Fibroblast of the aortic adventitia (primary cell): ENCODE results near the gene SOX18. TPM values are rescaled to one million over a fixed set of nuclear protein-coding genes. Genes with fewer than 3 reads are reported as not detected.
A peak's percentile ranks its signal among the peaks of the same experiment; 100 is the strongest.

Experiments
- DNase-seq: peaks from one replicate; pipeline ENCODE4 v3.0.0-alpha.2; 2010; ENCODE audit warnings: low read depth
- H3K4me3 ChIP-seq: 2 replicates; pipeline ENCODE4 v1.5.1; 2011; ENCODE audit warnings: low read depth, mild to moderate bottlenecking, control low read depth, low read length, moderate library complexity
- total RNA-seq: library from RNA; depleted of rRNA; stranded (reverse); fragments of >200 nt; gene quantifications from 2 replicates; pipeline ENCODE4 v1.2.3, GENCODE V29; 2012; ENCODE audit warnings: low replicate concordance
- TF ChIP-seq, protein P1 (sequence below): IDR thresholded peaks from 2 replicates; pipeline ENCODE4 v1.5.1; 2011; ENCODE audit warnings: mild to moderate bottlenecking, low read length, control low read depth, inconsistent platforms; ENCODE audit not compliant: insufficient read depth

Gene SOX18
- total RNA-seq, 1 donor, result not detected

DNA sequence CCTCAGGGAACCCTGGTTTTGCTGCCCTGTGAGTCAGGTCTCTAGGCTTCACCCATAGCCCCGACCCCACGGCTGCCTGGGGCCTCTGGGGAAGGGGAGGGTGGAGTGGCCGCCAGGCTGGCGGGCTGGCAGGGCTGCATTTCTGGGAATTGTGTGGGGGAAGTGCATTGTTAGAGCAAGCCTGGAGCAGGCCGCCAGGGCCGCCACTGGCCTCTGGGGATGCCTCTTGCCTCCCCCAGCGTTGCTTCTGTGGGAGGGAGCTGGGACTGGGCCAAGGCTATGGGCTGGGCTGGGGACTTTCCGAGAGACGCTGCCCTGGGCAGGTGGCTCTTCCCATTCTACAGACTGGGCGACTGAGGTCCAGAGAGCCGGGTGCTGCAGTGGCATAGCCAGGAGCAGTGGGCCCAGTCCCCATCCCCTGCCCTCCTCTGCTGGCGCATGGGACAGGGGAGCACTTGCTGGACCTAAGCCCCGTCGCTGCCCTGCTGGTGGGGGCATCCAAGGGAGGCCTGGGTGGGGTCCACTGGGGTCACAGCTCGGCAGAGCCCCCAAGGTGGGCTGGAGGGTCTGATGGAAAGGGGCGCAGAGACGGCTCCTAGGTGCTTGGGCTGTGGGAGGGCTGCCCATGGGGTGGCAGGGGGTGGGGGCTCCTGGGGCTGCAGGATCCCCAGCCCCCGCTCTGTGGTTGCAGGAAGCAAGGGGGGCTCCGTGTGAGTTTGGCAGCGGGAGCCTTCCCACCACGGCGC lies 6.6 kb upstream of the SOX18 start:
- peak; percentile 47 for DNase-seq
- TF ChIP-seq, protein P1, sequence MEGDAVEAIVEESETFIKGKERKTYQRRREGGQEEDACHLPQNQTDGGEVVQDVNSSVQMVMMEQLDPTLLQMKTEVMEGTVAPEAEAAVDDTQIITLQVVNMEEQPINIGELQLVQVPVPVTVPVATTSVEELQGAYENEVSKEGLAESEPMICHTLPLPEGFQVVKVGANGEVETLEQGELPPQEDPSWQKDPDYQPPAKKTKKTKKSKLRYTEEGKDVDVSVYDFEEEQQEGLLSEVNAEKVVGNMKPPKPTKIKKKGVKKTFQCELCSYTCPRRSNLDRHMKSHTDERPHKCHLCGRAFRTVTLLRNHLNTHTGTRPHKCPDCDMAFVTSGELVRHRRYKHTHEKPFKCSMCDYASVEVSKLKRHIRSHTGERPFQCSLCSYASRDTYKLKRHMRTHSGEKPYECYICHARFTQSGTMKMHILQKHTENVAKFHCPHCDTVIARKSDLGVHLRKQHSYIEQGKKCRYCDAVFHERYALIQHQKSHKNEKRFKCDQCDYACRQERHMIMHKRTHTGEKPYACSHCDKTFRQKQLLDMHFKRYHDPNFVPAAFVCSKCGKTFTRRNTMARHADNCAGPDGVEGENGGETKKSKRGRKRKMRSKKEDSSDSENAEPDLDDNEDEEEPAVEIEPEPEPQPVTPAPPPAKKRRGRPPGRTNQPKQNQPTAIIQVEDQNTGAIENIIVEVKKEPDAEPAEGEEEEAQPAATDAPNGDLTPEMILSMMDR, result no peak
- H3K4me3 ChIP-seq, result no peak overlapping the region

DNA sequence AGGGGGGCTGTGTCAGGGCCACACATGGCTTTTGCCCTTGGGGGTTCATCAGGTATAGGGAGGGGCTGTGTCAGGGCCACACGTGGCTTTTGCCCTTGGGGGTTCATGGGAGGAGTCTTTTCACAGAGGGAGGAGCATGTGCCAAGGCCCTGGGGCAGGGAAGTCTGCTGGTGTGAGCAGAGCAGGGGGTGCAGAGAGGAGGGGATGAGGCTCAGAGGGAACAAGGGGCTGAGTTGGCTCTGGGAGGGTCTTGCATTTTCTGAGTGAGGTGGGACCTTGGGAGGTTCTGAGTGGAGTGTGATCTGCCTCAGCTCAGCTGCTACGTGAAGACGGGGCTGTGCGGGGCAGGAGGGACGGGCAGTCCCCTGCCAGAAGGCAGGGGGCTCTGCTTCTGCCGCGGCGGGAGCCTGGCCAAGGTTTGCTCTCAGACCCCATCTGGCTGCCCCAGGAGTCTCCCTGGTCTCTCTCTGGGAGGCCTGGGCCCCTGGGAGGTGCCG lies 6.0 kb upstream of the SOX18 start:
- no peak for DNase-seq
- TF ChIP-seq, protein P1, result no peak
- no peak overlapping the region for H3K4me3 ChIP-seq

DNA sequence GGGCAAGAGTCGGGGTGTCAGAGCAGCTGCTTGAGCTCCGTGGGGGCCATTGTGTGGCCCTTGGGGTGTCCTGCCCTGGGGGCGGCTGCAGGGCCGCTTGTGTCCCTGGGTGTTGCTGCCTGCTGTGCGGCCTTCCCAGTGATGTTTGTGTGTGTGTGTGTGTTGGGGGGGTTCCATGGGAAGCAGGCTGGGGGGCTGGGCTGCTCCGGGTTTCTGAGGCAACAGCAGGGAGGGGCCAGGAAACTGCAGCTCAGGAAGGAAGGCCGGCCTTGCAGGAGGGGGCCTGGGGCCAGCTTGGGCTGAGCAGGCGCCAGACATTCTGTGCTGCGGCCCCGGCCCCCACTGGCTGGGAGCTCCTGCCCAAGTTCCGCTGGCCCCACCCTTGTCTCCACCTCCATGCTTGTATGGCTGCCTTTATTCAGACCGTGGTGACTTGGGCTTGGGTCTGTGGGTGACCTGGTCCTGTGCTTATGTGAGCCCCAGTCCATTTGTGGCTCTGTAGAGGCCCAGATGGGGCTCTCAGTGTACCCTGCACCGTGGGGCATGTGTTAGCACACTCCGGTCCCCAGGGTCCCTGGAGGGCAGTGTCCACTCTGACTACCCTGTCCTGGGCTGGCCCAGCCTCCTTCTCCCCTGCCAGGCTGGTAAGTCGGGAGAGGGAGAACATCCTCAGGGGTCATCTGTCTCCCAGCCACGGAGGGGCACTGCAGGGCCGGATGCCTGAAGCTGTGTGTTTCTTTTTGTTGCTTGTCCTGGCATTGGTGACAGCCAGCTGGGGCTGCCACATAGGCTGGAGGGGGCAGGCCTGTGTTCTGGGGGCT lies 4.6 kb upstream of the SOX18 start:
- peak; percentile 67 for DNase-seq
- H3K4me3 ChIP-seq, result peak overlapping the region; percentile 10
- TF ChIP-seq, protein P1, result peak; percentile 22

DNA sequence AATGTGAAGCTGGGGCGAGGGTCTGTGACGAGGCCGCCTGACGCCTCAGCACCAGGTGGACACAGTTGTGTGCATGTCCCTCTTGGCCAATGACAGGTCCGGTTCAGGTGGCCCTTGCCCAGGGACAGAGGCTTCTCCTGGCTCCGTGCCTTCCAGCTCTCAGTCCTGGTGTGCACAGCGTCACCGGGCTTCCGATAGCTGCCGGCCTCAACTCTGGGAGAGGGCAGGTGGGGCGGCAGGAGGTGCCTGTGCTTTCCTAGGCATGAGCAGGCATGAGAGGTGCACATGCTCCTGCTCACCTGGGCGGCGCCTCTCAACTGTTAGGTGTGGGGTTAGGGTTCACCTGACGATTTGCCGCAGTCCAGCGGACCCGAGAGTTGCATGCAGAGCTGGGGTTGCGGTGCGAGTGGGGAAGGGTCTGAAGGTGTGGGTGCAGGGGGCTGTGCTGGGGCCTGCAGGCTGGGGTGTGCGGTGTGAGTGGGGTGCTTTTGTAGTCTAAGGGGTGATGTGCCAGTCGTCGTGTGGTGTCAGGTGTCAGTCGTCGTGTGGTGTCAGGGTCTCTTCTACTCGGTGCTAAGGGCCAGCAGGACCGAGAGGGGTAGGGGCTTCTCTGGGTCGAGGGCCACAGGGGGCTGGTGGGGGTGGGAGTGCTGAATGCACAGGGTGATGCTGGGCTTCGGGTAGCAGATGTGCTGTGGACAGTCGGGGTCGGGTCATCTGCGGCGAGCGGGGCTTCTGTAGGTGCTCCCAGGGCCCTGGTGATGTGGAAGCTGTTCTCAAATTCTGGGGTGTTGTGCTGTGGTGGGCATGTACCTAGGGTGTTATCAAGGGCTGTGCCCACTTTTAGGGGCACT lies 3.8 kb upstream of the SOX18 start:
- no peak for DNase-seq
- TF ChIP-seq, protein P1, result no peak
- no peak overlapping the region for H3K4me3 ChIP-seq

DNA sequence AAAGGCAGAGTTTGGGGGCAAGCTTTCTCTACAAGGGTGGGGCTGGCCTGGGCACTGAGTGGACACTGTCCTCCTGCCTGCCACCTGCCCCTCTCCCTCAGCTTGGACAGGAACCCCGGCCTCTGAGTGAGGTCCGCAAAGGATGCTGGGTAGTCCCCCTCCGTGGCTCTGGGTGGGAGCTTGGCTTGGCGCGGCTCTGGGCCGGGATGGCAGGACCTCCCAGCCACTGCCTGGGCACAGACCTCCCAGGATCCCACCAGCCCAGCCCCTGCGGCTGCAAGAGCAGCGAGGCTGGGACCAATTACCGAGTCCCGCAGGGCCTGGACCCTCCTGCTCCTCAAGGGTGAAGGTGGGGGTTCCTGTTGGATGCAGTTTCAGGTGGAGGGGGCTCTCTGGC lies 2.9 kb upstream of the SOX18 start:
- DNase-seq, result no peak
- TF ChIP-seq, protein P1, result no peak
- no peak overlapping the region for H3K4me3 ChIP-seq

DNA sequence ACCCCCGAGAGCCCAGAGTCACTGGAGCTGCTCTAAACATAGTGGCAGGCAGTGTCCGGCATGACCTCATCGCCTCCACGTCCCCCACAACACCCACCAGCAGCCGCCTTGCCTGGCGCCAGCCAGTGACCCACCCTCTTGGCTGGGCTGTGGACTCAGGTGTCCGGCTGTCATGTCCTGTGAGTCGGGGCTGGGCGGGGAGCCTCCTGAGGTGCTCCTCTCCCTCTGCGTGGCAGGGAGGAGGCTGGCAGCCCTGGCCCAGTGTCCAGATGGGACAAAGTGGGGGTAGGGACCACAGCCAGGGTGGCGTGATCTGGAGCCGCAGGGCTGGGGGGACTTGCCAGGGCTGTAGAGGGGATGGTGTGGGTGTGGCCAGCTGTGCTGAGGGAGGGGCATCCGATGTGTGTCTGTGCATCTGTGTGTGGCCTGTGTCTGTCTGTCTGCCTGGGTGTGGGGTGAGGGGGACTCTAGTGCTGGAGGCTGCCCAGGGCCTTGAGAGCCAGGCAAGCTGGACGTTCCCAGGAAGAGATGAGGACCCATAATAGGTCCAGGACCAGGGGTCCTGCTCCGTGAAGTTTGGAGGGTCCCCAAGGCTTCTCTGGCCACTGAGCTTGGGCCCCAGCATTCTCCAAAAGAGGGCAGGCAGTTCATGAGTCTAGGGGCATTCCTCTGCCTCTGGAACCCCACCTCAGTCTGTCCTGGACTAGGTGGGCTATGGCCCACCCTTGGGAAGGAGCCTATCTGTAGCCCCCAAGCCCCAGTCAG lies 2.3 kb upstream of the SOX18 start:
- no peak overlapping the region for H3K4me3 ChIP-seq
- TF ChIP-seq, protein P1, result no peak
- no peak for DNase-seq
